Measurements from ENCODE around the gene PRIMA1. TPM values are rescaled to one million over a fixed set of nuclear protein-coding genes. Genes with fewer than 3 reads are reported as not detected.

PRIMA1 gene
- total and polyA plus RNA-seq, 2 donors (not counting 1 experiment from before 2014, with no cell fraction given): not detected

DNA sequence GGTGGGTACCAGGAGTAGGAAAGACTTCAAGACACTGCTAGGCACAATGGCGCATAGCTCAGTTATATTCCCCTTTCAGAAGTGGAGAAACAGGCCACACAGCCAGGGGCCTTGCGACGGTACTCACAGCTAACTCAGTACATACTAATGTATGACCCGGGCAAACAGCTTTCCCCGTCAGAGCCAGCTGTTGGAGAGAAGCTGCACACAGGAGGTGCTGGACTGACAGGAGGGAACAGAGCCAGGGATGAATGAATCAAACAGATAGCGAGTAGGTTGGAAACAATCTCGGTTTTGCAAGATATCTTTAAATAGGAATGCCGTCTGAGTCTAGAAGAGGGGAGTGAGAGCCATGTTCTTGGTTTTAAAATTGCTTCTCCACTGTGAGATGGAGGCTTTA lies 45.5 kb downstream of the PRIMA1 start:
- TF ChIP-seq EZH2 (IDR thresholded peaks at IDR 0.05; ENCODE audit: low read length, missing control alignments): no peak
- TF ChIP-seq, protein P1, sequence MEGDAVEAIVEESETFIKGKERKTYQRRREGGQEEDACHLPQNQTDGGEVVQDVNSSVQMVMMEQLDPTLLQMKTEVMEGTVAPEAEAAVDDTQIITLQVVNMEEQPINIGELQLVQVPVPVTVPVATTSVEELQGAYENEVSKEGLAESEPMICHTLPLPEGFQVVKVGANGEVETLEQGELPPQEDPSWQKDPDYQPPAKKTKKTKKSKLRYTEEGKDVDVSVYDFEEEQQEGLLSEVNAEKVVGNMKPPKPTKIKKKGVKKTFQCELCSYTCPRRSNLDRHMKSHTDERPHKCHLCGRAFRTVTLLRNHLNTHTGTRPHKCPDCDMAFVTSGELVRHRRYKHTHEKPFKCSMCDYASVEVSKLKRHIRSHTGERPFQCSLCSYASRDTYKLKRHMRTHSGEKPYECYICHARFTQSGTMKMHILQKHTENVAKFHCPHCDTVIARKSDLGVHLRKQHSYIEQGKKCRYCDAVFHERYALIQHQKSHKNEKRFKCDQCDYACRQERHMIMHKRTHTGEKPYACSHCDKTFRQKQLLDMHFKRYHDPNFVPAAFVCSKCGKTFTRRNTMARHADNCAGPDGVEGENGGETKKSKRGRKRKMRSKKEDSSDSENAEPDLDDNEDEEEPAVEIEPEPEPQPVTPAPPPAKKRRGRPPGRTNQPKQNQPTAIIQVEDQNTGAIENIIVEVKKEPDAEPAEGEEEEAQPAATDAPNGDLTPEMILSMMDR (conservative IDR thresholded peaks at IDR 0.05 in 1 of 2, IDR thresholded peaks at IDR 0.05 in 1 of 2; ENCODE audit: low read depth in 1 of 2, low read length in 2 of 2): no peak
- no peak for DNase-seq (ENCODE audit: low read depth in 2 of 2)

DNA sequence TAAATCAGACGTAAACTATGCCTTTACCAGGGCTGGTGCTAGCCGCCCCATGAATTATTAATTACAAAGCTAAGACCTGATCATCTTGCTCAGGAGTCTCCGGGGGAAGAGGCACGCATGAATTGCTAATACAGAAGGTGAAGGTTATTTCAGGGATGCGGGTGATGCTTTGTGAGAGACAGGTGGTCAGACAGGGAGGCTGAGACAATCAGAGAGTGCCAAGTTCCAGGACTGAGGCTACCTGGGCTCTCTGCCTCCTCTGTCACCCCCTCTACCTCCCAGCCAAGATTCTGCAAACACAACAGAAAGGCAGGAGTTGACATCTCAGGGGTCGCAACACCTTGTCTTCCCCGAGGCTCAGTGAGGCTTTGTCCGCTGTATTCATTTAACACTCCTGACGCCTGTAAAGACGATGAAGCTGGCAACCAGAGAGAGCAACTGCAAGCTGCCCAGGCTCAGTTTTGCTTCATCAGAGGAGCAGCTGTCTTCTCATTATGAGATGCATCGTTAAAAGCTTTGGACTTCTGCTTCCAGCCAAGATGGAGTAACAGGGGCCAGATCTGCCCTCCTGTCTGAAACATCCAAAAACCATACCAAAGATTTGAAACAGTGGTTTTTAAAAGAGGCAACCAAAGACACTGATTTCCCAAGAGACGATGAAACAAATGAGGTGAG lies 46.6 kb downstream of the PRIMA1 start:
- no peaks in the 10 kb centered on the region for H3K36me3 ChIP-seq (ENCODE audit: control insufficient read depth, insufficient read depth, low read length)
- no peak for DNase-seq (ENCODE audit: low read depth in 2 of 2)
- no peak overlapping the region for H3K9ac ChIP-seq (ENCODE audit: insufficient read depth, low read length)
- TF ChIP-seq, protein P1 (conservative IDR thresholded peaks at IDR 0.05 in 1 of 2, IDR thresholded peaks at IDR 0.05 in 1 of 2; ENCODE audit: low read depth in 1 of 2, low read length in 2 of 2): no peak
- TF ChIP-seq EZH2 (IDR thresholded peaks at IDR 0.05; ENCODE audit: low read length, missing control alignments): no peak
- no peak overlapping the region for H2AFZ ChIP-seq (ENCODE audit: low read length)
- H3K79me2 ChIP-seq (ENCODE audit: control insufficient read depth, insufficient read depth, low read length): no peaks in the 10 kb centered on the region
- H3K4me3 ChIP-seq (replicated peaks in 1 of 4; ENCODE audit: control extremely low read depth in 1 of 4, insufficient read depth in 1 of 4, low read depth in 3 of 4, low read length in 4 of 4): no peak overlapping the region
- no peaks in the 10 kb centered on the region for H4K20me1 ChIP-seq (ENCODE audit: control insufficient read depth, extremely low read depth, insufficient read depth, low read length)
- H3K27me3 ChIP-seq (ENCODE audit: control insufficient read depth, insufficient read depth, low read length): no peaks in the 10 kb centered on the region
- H3K4me2 ChIP-seq (ENCODE audit: extremely low read depth, insufficient read depth, low read length): no peak overlapping the region
- no peaks in the 10 kb centered on the region for H3K4me1 ChIP-seq (ENCODE audit: control insufficient read depth, extremely low read depth, insufficient read depth, low read length)
- H3K27ac ChIP-seq (ENCODE audit: insufficient read depth, low read length): no peak overlapping the region
- H3K9me3 ChIP-seq (ENCODE audit: control insufficient read depth, insufficient read depth, low read depth, low read length): no peaks in the 10 kb centered on the region

More for the DNA sequence above, 45.5 kb downstream of the PRIMA1 start:
- Histone ChIP-seq H2AFZ (ENCODE audit: low read length) (no peak overlapping the region), H3K79me2 (ENCODE audit: control insufficient read depth, insufficient read depth, low read length) (no peaks in the 10 kb centered on the region), H4K20me1 (ENCODE audit: control insufficient read depth, extremely low read depth, insufficient read depth, low read length) (no peaks in the 10 kb centered on the region), H3K4me3 (replicated peaks in 1 of 4; ENCODE audit: control extremely low read depth in 1 of 4, insufficient read depth in 1 of 4, low read depth in 3 of 4, low read length in 4 of 4) (no peak overlapping the region), H3K9me3 (ENCODE audit: control insufficient read depth, insufficient read depth, low read depth, low read length) (no peaks in the 10 kb centered on the region), H3K36me3 (ENCODE audit: control insufficient read depth, insufficient read depth, low read length) (no peaks in the 10 kb centered on the region), H3K4me2 (ENCODE audit: extremely low read depth, insufficient read depth, low read length) (no peak overlapping the region), H3K4me1 (ENCODE audit: control insufficient read depth, extremely low read depth, insufficient read depth, low read length) (no peaks in the 10 kb centered on the region), H3K27me3 (ENCODE audit: control insufficient read depth, insufficient read depth, low read length) (no peaks in the 10 kb centered on the region), H3K9ac (ENCODE audit: insufficient read depth, low read length) (no peak overlapping the region), H3K27ac (ENCODE audit: insufficient read depth, low read length) (no peak overlapping the region)

DNA sequence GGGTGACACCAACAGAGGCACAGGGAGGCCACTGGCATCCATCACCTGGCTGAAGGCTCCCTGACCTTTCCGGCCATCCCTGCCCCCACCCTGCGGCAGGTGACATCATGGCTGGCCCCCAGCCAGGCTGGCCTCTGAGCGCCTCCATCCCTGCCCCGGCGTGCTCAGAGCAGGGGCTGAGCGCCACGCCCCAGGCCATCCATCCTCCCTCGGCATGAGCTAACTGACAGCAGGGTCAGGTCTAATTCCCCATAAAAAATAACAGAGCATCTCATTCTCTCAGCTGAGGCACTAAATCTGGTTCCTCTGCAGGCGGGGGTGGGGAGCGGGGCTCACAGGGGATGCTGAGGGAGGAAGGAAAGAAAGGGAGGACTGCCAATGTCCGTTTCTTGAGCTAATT lies 50.7 kb downstream of the PRIMA1 start:
- Histone ChIP-seq H3K36me3 (ENCODE audit: control insufficient read depth, insufficient read depth, low read length) (no peaks in the 10 kb centered on the region), H3K4me2 (ENCODE audit: extremely low read depth, insufficient read depth, low read length) (no peak overlapping the region), H3K9ac (ENCODE audit: insufficient read depth, low read length) (no peak overlapping the region), H3K4me3 (replicated peaks in 1 of 4; ENCODE audit: control extremely low read depth in 1 of 4, insufficient read depth in 1 of 4, low read depth in 3 of 4, low read length in 4 of 4) (no peak overlapping the region), H3K9me3 (ENCODE audit: control insufficient read depth, insufficient read depth, low read depth, low read length) (no peaks in the 10 kb centered on the region), H3K27ac (ENCODE audit: insufficient read depth, low read length) (no peak overlapping the region), H2AFZ (ENCODE audit: low read length) (no peak overlapping the region), H3K79me2 (ENCODE audit: control insufficient read depth, insufficient read depth, low read length) (no peaks in the 10 kb centered on the region), H3K27me3 (ENCODE audit: control insufficient read depth, insufficient read depth, low read length) (no peaks in the 10 kb centered on the region), H4K20me1 (ENCODE audit: control insufficient read depth, extremely low read depth, insufficient read depth, low read length) (no peaks in the 10 kb centered on the region), H3K4me1 (ENCODE audit: control insufficient read depth, extremely low read depth, insufficient read depth, low read length) (no peaks in the 10 kb centered on the region)
- DNase-seq (ENCODE audit: low read depth in 2 of 2): no peak
- TF ChIP-seq, protein P1 (conservative IDR thresholded peaks at IDR 0.05 in 1 of 2, IDR thresholded peaks at IDR 0.05 in 1 of 2; ENCODE audit: low read depth in 1 of 2, low read length in 2 of 2): no peak
- no peak for TF ChIP-seq EZH2 (IDR thresholded peaks at IDR 0.05; ENCODE audit: low read length, missing control alignments)

Data from fibroblast of lung (primary cell).